ENCODE results near the gene TMEM63C. TPM values are rescaled to one million over a fixed set of nuclear protein-coding genes. Genes with fewer than 3 reads are reported as not detected.

The TMEM63C gene
- total and polyA plus RNA-seq, 4 experiments from 2014 or later, result 0.36 to 1.7 TPM; not detected in 2

DNA sequence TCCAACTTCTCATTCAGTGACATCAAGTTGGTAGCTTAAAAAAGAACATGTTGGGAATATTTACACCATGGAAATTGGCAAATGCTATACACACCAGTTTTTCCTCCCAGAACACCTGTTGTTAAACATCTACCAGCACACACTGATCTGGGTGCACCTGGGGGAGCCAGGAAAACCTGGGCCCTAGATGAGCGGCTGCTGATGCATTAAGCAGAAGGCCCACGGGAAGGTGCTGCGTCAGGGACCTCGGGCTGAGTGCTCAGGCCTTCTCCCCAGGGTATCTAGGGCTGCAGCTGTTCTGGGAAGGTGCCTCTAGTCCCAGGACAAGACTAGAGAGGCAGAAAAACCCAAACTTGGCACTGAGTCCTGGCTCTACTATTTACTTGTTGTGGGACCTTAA, 92.2 kb downstream of the TMEM63C start:
- DNase-seq, result no peak
- peaks cover 0 to 3% (median 2%) of the 10 kb centered on the region in 4 donors for H3K4me1 Mint-ChIP-seq
- H3K36me3 Mint-ChIP-seq, result peaks cover 0 to 4% of the 10 kb centered on the region in 2 donors
- Histone ChIP-seq H3K9me3 (ENCODE audit: control insufficient read depth in 1 of 2, low read length in 2 of 2) (no peaks in the 10 kb centered on the region), H3K4me3 (ENCODE audit: low read length in 2 of 2) (no peak overlapping the region), H3K36me3 (ENCODE audit: insufficient read depth, low read length) (no peaks in the 10 kb centered on the region), H3K27me3 (ENCODE audit: insufficient read depth, low read length) (no peaks in the 10 kb centered on the region), H3K4me1 (ENCODE audit: insufficient read depth, low read length) (no peaks in the 10 kb centered on the region), H3K27ac (ENCODE audit: low read depth, low read length) (no peak overlapping the region)
- peaks cover 0 to 1% (median 0%) of the 10 kb centered on the region in 8 donors for H3K9me3 Mint-ChIP-seq
- POLR2A ChIA-PET (ENCODE audit: partially characterized antibody), result no interaction called here
- intact Hi-C loops (cut with micrococcal nuclease), result no loop called here
- CTCF ChIA-PET (ENCODE audit: partially characterized antibody), result interaction anchor here (0.6 kb wide), 1 partner anchor 21 kb away, joined by 3 read pairs; no protein-coding TSS in a partner anchor
- H3K27ac Mint-ChIP-seq, result peak overlapping the region in 1 of 7 donors; percentile 47
- H3K4me3 Mint-ChIP-seq, result no peak overlapping the region
- H3K27me3 Mint-ChIP-seq, result peaks cover 20 to 24% of the 10 kb centered on the region in 2 donors

DNA sequence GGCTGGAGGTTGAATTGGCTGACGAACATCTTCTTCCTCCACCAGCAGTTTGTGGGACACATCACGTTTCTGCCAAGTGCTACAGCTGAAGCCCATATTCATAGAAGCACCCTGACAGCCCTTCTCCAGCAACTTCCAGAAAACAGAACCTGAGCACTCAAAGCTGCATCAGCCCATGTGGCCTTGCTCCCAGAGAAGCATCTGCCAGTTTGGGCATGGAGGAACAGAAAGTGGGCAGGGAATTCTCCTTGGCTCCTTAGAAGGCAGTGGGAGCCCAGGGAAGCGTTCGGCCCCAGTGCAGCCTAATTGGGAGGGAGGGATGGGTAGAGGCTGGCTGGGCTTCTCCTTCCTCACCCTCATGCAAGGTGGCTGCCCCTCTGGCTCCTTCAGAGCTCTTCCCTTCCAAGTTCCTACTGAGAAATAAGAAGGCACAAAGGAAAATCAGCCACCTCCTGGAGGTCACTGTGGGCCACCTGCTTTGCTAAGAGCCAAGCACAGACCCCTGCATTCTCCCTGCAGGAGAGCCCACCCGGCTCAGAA, 93.5 kb downstream of the TMEM63C start:
- Mint-ChIP-seq H3K4me1 (peaks cover 0 to 3% (median 0%) of the 10 kb centered on the region in 4 donors), H3K27me3 (peaks cover 15 to 16% of the 10 kb centered on the region in 2 donors), H3K36me3 (peaks cover 4 to 6% of the 10 kb centered on the region in 2 donors), H3K9me3 (peaks cover 0 to 1% (median 0%) of the 10 kb centered on the region in 8 donors), H3K27ac (no peak overlapping the region), H3K4me3 (no peak overlapping the region)
- H3K9me3 ChIP-seq (ENCODE audit: control insufficient read depth in 1 of 2, low read length in 2 of 2), result no peaks in the 10 kb centered on the region
- no peak for DNase-seq
- ChIA-PET CTCF (ENCODE audit: partially characterized antibody) (interaction anchor here (1.3 kb wide), 1 partner anchor 41 kb away, joined by 4 read pairs; no protein-coding TSS in a partner anchor), POLR2A (ENCODE audit: partially characterized antibody) (no interaction called here)
- no peaks in the 10 kb centered on the region for H3K4me1 ChIP-seq (ENCODE audit: insufficient read depth, low read length)
- intact Hi-C loops (cut with micrococcal nuclease), result no loop called here
- H3K27me3 ChIP-seq (ENCODE audit: insufficient read depth, low read length), result no peaks in the 10 kb centered on the region
- no peak overlapping the region for H3K27ac ChIP-seq (ENCODE audit: low read depth, low read length)
- no peak overlapping the region for H3K4me3 ChIP-seq (ENCODE audit: low read length in 2 of 2)
- H3K36me3 ChIP-seq (ENCODE audit: insufficient read depth, low read length), result no peaks in the 10 kb centered on the region

DNA sequence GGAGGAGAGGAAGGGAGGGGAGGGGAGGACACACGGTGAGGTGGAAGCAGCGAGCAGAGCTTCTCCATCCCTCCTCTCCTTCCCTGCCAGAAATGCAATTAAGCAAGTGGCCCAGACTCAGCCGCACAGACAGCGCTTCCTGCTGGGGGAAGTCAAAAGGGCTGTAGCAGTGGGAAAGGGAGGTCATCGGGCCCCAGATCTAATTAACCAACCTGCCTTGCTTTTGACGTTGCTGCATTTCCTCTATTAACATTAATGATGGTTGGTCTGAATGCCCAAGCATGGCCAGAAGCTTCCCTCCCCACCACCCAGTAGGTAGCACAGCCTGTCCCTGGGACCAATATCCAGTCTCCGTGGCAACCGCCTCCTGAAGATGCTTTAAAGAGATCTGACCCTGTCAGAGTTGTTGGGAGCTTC, 94.0 kb downstream of the TMEM63C start:
- Histone ChIP-seq H3K36me3 (ENCODE audit: insufficient read depth, low read length) (no peaks in the 10 kb centered on the region), H3K4me3 (ENCODE audit: low read length in 2 of 2) (no peak overlapping the region), H3K9me3 (ENCODE audit: control insufficient read depth in 1 of 2, low read length in 2 of 2) (no peaks in the 10 kb centered on the region), H3K27me3 (ENCODE audit: insufficient read depth, low read length) (no peaks in the 10 kb centered on the region), H3K4me1 (ENCODE audit: insufficient read depth, low read length) (no peaks in the 10 kb centered on the region), H3K27ac (ENCODE audit: low read depth, low read length) (no peak overlapping the region)
- no peak for DNase-seq
- H3K27me3 Mint-ChIP-seq, result peaks cover 13 to 14% of the 10 kb centered on the region in 2 donors
- intact Hi-C loops (cut with micrococcal nuclease), result no loop called here
- no peak overlapping the region for H3K4me3 Mint-ChIP-seq
- ChIA-PET CTCF (ENCODE audit: partially characterized antibody) (no interaction called here), POLR2A (ENCODE audit: partially characterized antibody) (no interaction called here)
- H3K36me3 Mint-ChIP-seq, result peaks cover 5 to 9% of the 10 kb centered on the region in 2 donors
- H3K4me1 Mint-ChIP-seq, result peaks cover 0 to 3% (median 0%) of the 10 kb centered on the region in 4 donors
- peak overlapping the region in 1 of 7 donors; percentile 18 for H3K27ac Mint-ChIP-seq
- H3K9me3 Mint-ChIP-seq, result peaks cover 0 to 1% (median 0%) of the 10 kb centered on the region in 8 donors

DNA sequence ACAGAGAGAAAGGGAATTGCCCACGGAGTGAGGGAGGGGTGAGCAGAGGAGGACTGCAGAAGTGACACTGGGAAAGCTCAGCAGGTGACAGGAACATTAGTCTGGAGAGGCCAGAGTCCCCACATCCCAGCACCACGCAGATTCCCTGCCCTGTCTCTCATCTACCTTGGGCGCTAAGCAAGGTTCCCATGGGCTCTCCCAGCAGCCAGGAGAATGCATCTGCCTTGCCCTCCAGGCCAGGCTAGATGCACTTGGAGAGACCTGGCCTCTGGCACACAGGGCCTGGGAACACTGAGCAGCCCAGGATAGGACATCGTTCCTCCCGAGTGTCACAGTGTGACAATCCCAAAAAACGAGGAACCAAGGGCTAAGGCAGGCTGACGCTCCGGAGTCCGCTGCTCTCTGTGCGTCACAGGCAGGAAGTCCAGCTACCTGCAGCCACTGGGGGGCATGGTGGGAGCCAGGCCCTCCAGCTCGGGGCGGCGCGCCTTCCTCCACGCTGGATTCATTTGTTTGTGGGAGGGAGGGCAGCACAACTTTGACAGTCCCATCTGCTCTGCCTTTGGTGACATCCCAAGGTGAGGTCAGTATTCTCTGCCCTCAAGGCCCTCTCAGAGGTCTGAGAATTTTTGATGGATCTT, 94.8 kb downstream of the TMEM63C start:
- Histone ChIP-seq H3K9me3 (ENCODE audit: control insufficient read depth in 1 of 2, low read length in 2 of 2) (no peaks in the 10 kb centered on the region), H3K27me3 (ENCODE audit: insufficient read depth, low read length) (no peaks in the 10 kb centered on the region), H3K27ac (ENCODE audit: low read depth, low read length) (no peak overlapping the region), H3K4me3 (ENCODE audit: low read length in 2 of 2) (no peak overlapping the region), H3K4me1 (ENCODE audit: insufficient read depth, low read length) (no peaks in the 10 kb centered on the region), H3K36me3 (ENCODE audit: insufficient read depth, low read length) (no peaks in the 10 kb centered on the region)
- Mint-ChIP-seq H3K27me3 (peaks cover 10 to 11% of the 10 kb centered on the region in 2 donors), H3K4me3 (no peak overlapping the region), H3K4me1 (peaks cover 0 to under 1% (median 0%) of the 10 kb centered on the region in 4 donors), H3K9me3 (peaks cover 0 to 1% (median 0%) of the 10 kb centered on the region in 8 donors), H3K36me3 (peaks cover 7 to 9% of the 10 kb centered on the region in 2 donors), H3K27ac (no peak overlapping the region)
- no peak for DNase-seq
- ChIA-PET POLR2A (ENCODE audit: partially characterized antibody) (no interaction called here), CTCF (ENCODE audit: partially characterized antibody) (no interaction called here)
- intact Hi-C loops (cut with micrococcal nuclease), result no loop called here

DNA sequence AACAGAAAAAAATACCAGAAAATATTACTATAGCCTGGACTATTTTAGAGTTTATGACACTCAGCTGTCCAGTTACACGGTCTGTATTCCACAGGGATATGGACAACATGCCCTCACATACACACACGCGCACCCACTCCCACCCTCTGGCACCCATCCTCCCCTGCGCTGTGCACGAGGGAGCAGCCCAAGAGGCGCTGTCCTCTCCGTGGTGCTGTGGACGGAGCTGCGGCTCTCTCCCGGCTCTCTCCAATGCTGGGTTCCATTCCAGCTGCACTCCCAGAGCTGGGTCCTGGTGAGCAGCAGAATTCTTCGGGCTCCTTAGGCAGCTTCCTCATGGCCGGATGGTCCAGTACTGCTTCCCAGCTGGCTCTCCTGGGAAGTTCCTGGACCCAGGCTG, 95.4 kb downstream of the TMEM63C start:
- Histone ChIP-seq H3K27ac (ENCODE audit: low read depth, low read length) (no peak overlapping the region), H3K9me3 (ENCODE audit: control insufficient read depth in 1 of 2, low read length in 2 of 2) (no peaks in the 10 kb centered on the region), H3K36me3 (ENCODE audit: insufficient read depth, low read length) (no peaks in the 10 kb centered on the region), H3K4me3 (ENCODE audit: low read length in 2 of 2) (no peak overlapping the region), H3K4me1 (ENCODE audit: insufficient read depth, low read length) (no peaks in the 10 kb centered on the region), H3K27me3 (ENCODE audit: insufficient read depth, low read length) (no peaks in the 10 kb centered on the region)
- Mint-ChIP-seq H3K36me3 (peaks cover 7 to 9% of the 10 kb centered on the region in 2 donors), H3K4me1 (no peaks in the 10 kb centered on the region), H3K9me3 (peaks cover 0 to 1% (median 0%) of the 10 kb centered on the region in 8 donors), H3K27ac (no peak overlapping the region), H3K27me3 (peaks cover 7 to 9% of the 10 kb centered on the region in 2 donors), H3K4me3 (no peak overlapping the region)
- ChIA-PET POLR2A (ENCODE audit: partially characterized antibody) (no interaction called here), CTCF (ENCODE audit: partially characterized antibody) (no interaction called here)
- intact Hi-C loops (cut with micrococcal nuclease), result no loop called here
- no peak for DNase-seq

DNA sequence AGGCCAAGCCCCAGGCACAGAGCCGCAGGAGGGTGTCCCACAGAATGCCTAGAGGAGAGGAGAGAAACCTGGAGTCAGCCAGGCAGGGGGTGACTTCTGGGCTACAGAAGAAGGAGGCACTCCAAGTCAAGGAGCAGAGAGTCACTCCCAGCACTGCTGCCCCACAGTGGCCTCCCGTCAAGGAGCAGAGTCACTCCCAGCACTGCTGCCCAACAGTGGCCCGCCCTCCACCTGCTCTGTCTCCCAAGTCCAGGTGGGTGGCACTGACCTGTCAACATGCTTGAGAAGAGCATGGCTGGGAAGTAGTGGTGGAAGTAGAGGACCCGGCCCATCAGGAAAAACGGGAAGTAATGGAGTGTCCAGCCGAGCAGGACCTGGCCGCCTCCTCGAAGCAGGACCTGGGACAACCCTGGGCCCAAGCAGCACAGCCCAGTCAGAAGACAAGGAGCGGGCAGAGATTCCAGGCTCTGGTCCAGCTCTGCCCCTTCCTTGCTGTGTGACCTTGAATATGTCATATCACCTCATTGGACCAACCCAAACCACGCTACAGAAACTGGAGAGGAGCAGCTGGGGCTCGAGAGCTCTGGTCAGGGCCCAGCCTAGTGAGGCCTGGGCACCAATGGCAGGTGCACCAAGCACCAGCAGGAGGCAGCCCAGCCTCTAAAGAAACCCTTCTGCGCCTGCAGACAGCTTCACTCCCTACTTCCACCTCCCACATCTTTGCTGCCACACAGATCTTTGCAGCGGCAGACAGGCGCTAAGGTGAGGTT, 97.0 kb downstream of the TMEM63C start:
- no peak for DNase-seq
- no peaks in the 10 kb centered on the region for H3K27me3 ChIP-seq (ENCODE audit: insufficient read depth, low read length)
- Mint-ChIP-seq H3K4me1 (no peaks in the 10 kb centered on the region), H3K27ac (no peak overlapping the region), H3K4me3 (no peak overlapping the region), H3K36me3 (peaks cover 11 to 21% of the 10 kb centered on the region in 2 donors), H3K27me3 (peaks cover 0 to 2% of the 10 kb centered on the region in 2 donors), H3K9me3 (peaks cover 0 to 1% (median 0%) of the 10 kb centered on the region in 8 donors)
- no peaks in the 10 kb centered on the region for H3K36me3 ChIP-seq (ENCODE audit: insufficient read depth, low read length)
- H3K27ac ChIP-seq (ENCODE audit: low read depth, low read length), result no peak overlapping the region
- ChIA-PET POLR2A (ENCODE audit: partially characterized antibody) (no interaction called here), CTCF (ENCODE audit: partially characterized antibody) (interaction anchor here (1.0 kb wide), 1 partner anchor 38 kb away, joined by 3 read pairs; no protein-coding TSS in a partner anchor)
- H3K4me3 ChIP-seq (ENCODE audit: low read length in 2 of 2), result no peak overlapping the region
- no peaks in the 10 kb centered on the region for H3K9me3 ChIP-seq (ENCODE audit: control insufficient read depth in 1 of 2, low read length in 2 of 2)
- intact Hi-C loops (cut with micrococcal nuclease), result no loop called here
- H3K4me1 ChIP-seq (ENCODE audit: insufficient read depth, low read length), result no peaks in the 10 kb centered on the region

DNA sequence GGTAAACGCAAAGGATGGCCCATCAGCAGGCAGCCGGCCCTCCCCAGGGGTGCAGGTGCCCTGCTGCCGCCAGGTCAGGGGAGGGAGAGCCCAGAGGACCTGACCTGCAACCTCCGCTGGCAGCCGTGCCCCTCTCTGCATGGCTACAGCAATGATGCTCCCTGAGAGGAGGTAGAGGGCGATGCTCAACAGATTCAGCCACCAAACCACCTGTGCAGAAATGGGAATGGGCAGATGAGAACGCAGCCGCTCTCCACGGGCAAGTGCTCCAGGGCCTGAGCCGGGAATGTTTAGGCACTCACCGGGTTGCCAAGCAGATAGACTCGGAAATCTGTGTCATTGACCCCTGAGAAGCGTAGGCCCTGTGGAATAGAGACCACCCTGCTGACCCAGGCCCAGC, 98.1 kb downstream of the TMEM63C start:
- CTCF ChIA-PET (ENCODE audit: partially characterized antibody), result no interaction called here
- Mint-ChIP-seq H3K27ac (no peak overlapping the region), H3K36me3 (peaks cover 21 to 30% of the 10 kb centered on the region in 2 donors), H3K9me3 (peaks cover 0 to 1% (median 0%) of the 10 kb centered on the region in 8 donors), H3K4me1 (no peaks in the 10 kb centered on the region), H3K27me3 (no peaks in the 10 kb centered on the region), H3K4me3 (no peak overlapping the region)
- Histone ChIP-seq H3K36me3 (ENCODE audit: insufficient read depth, low read length) (no peaks in the 10 kb centered on the region), H3K4me1 (ENCODE audit: insufficient read depth, low read length) (no peaks in the 10 kb centered on the region), H3K4me3 (ENCODE audit: low read length in 2 of 2) (no peak overlapping the region), H3K27me3 (ENCODE audit: insufficient read depth, low read length) (no peaks in the 10 kb centered on the region), H3K9me3 (ENCODE audit: control insufficient read depth in 1 of 2, low read length in 2 of 2) (no peaks in the 10 kb centered on the region), H3K27ac (ENCODE audit: low read depth, low read length) (no peak overlapping the region)
- POLR2A ChIA-PET (ENCODE audit: partially characterized antibody), result no interaction called here
- no peak for DNase-seq
- intact Hi-C loops (cut with micrococcal nuclease), result no loop called here

Measured in CD4-positive, alpha-beta memory T cell (primary cell).